T-helper 1 cell treated with Interleukin-12 subunit alpha and Interleukin-12 subunit beta and Interleukin-4 antibody, amounts not matched to agents 30 μg/mL and 1 μg/mL, for 36 hours (primary cell): ENCODE data around the gene LINS1.
"Not testable (repeated sequence)": the region's sequence is repeated elsewhere in the genome, so short reads cannot be mapped to it uniquely, and the experiment has no call there.

ENCODE experiments used
- H3K27ac Mint-ChIP-seq: one replicate; pipeline ENCODE4 v1.8.0; 2021; ENCODE audit warnings: mild to moderate bottlenecking, mixed read lengths
- H3K27me3 Mint-ChIP-seq: one replicate; pipeline ENCODE4 v1.8.0; 2021; ENCODE audit warnings: low read depth, mixed read lengths
- H3K36me3 Mint-ChIP-seq: one replicate; pipeline ENCODE4 v1.8.0; 2021; ENCODE audit warnings: low read depth, mixed read lengths
- H3K4me1 Mint-ChIP-seq: one replicate; pipeline ENCODE4 v1.8.0; 2021; ENCODE audit warnings: low read depth, mixed read lengths
- H3K4me3 Mint-ChIP-seq: one replicate; pipeline ENCODE4 v1.8.0; 2021; ENCODE audit warnings: mild to moderate bottlenecking, moderate library complexity, mixed read lengths
- H3K9me3 Mint-ChIP-seq: one replicate; pipeline ENCODE4 v1.8.0; 2021; ENCODE audit warnings: mixed read lengths

Gene LINS1

GRCh38 chr15:100591835-100592234 lies 10.1 kb downstream of the LINS1 start:
- H3K4me1 Mint-ChIP-seq, result peaks cover 44% of the 10 kb centered on the region
- no peaks in the 10 kb centered on the region for H3K27me3 Mint-ChIP-seq
- peaks cover 40% of the 10 kb centered on the region for H3K9me3 Mint-ChIP-seq
- H3K4me3 Mint-ChIP-seq, result no peak overlapping the region
- peak overlapping the region; percentile 31 for H3K27ac Mint-ChIP-seq
- peaks cover 55% of the 10 kb centered on the region for H3K36me3 Mint-ChIP-seq

- Mint-ChIP-seq H3K9me3 (peaks cover 42% of the 10 kb centered on the region), H3K4me1 (peaks cover 43% of the 10 kb centered on the region), H3K36me3 (peaks cover 59% of the 10 kb centered on the region)
- not testable (repeated sequence) for H3K27me3 Mint-ChIP-seq, H3K27ac Mint-ChIP-seq, H3K4me3 Mint-ChIP-seq
These were observed 10.8 kb downstream of the LINS1 start for GRCh38 chr15:100591163-100591562.

GRCh38 chr15:100588638-100589242 lies 13.2 kb downstream of the LINS1 start:
- H3K4me3 Mint-ChIP-seq, result no peak overlapping the region
- peaks cover 25% of the 10 kb centered on the region for H3K4me1 Mint-ChIP-seq
- peaks cover 70% of the 10 kb centered on the region for H3K36me3 Mint-ChIP-seq
- no peak overlapping the region for H3K27ac Mint-ChIP-seq
- no peaks in the 10 kb centered on the region for H3K27me3 Mint-ChIP-seq
- H3K9me3 Mint-ChIP-seq, result peaks cover 54% of the 10 kb centered on the region

- Mint-ChIP-seq H3K4me3 (peak overlapping the region; percentile 14), H3K36me3 (peaks cover 76% of the 10 kb centered on the region), H3K27ac (peak overlapping the region; percentile 82), H3K4me1 (peaks cover 36% of the 10 kb centered on the region), H3K9me3 (peaks cover 20% of the 10 kb centered on the region), H3K27me3 (no peaks in the 10 kb centered on the region)
These were observed 21.6 kb downstream of the LINS1 start for GRCh38 chr15:100580414-100580813.

- peak overlapping the region; percentile 16 for H3K4me3 Mint-ChIP-seq
- no peaks in the 10 kb centered on the region for H3K27me3 Mint-ChIP-seq
- H3K36me3 Mint-ChIP-seq, result peaks cover 74% of the 10 kb centered on the region
- H3K4me1 Mint-ChIP-seq, result peaks cover 55% of the 10 kb centered on the region
- no peak overlapping the region for H3K27ac Mint-ChIP-seq
- H3K9me3 Mint-ChIP-seq, result no peaks in the 10 kb centered on the region
These were observed 28.5 kb downstream of the LINS1 start for GRCh38 chr15:100573526-100573925.

- Mint-ChIP-seq H3K27me3 (no peaks in the 10 kb centered on the region), H3K4me3 (peak overlapping the region; percentile 78), H3K4me1 (peaks cover 55% of the 10 kb centered on the region), H3K36me3 (peaks cover 66% of the 10 kb centered on the region), H3K9me3 (no peaks in the 10 kb centered on the region), H3K27ac (peak overlapping the region; percentile 79)
These were observed 29.5 kb downstream of the LINS1 start for GRCh38 chr15:100572362-100572983.

- H3K9me3 Mint-ChIP-seq, result no peaks in the 10 kb centered on the region
- H3K27ac Mint-ChIP-seq, result peak overlapping the region; percentile 79
- H3K4me1 Mint-ChIP-seq, result peaks cover 51% of the 10 kb centered on the region
- H3K36me3 Mint-ChIP-seq, result peaks cover 61% of the 10 kb centered on the region
- no peaks in the 10 kb centered on the region for H3K27me3 Mint-ChIP-seq
- peak overlapping the region; percentile 78 for H3K4me3 Mint-ChIP-seq
These were observed 30.3 kb downstream of the LINS1 start for GRCh38 chr15:100571592-100572167.

GRCh38 chr15:100570735-100571313 lies 31.2 kb downstream of the LINS1 start:
- peak overlapping the region; percentile 79 for H3K27ac Mint-ChIP-seq

GRCh38 chr15:100570275-100570674 lies 31.7 kb downstream of the LINS1 start:
- no peaks in the 10 kb centered on the region for H3K27me3 Mint-ChIP-seq
- H3K36me3 Mint-ChIP-seq, result peaks cover 52% of the 10 kb centered on the region
- H3K4me3 Mint-ChIP-seq, result peak overlapping the region; percentile 78
- H3K9me3 Mint-ChIP-seq, result no peaks in the 10 kb centered on the region
- H3K4me1 Mint-ChIP-seq, result peaks cover 37% of the 10 kb centered on the region
- peak overlapping the region; percentile 79 for H3K27ac Mint-ChIP-seq

More at GRCh38 chr15:100570735-100571313, 31.2 kb downstream of the LINS1 start:
- no peaks in the 10 kb centered on the region for H3K9me3 Mint-ChIP-seq
- peaks cover 43% of the 10 kb centered on the region for H3K4me1 Mint-ChIP-seq
- peak overlapping the region; percentile 78 for H3K4me3 Mint-ChIP-seq
- H3K36me3 Mint-ChIP-seq, result peaks cover 55% of the 10 kb centered on the region
- H3K27me3 Mint-ChIP-seq, result no peaks in the 10 kb centered on the region

- Mint-ChIP-seq H3K27ac (peak overlapping the region; percentile 53), H3K36me3 (peaks cover 51% of the 10 kb centered on the region), H3K4me3 (no peak overlapping the region), H3K27me3 (no peaks in the 10 kb centered on the region), H3K4me1 (peaks cover 35% of the 10 kb centered on the region), H3K9me3 (no peaks in the 10 kb centered on the region)
These were observed 32.6 kb downstream of the LINS1 start for GRCh38 chr15:100569391-100569790.

GRCh38 chr15:100566850-100567628 lies 34.9 kb downstream of the LINS1 start:
- Mint-ChIP-seq H3K27me3 (no peaks in the 10 kb centered on the region), H3K4me3 (no peak overlapping the region), H3K4me1 (peaks cover 27% of the 10 kb centered on the region), H3K27ac (no peak overlapping the region), H3K9me3 (no peaks in the 10 kb centered on the region), H3K36me3 (peaks cover 57% of the 10 kb centered on the region)

GRCh38 chr15:100565591-100565990 lies 36.4 kb downstream of the LINS1 start:
- no peaks in the 10 kb centered on the region for H3K27me3 Mint-ChIP-seq
- peak overlapping the region; percentile 2 for H3K27ac Mint-ChIP-seq
- peaks cover 14% of the 10 kb centered on the region for H3K4me1 Mint-ChIP-seq
- no peak overlapping the region for H3K4me3 Mint-ChIP-seq
- H3K36me3 Mint-ChIP-seq, result peaks cover 54% of the 10 kb centered on the region
- no peaks in the 10 kb centered on the region for H3K9me3 Mint-ChIP-seq

- Mint-ChIP-seq H3K36me3 (peaks cover 54% of the 10 kb centered on the region), H3K4me1 (peaks cover 2% of the 10 kb centered on the region), H3K9me3 (no peaks in the 10 kb centered on the region), H3K27me3 (no peaks in the 10 kb centered on the region), H3K27ac (no peak overlapping the region), H3K4me3 (no peak overlapping the region)
These were observed 41.7 kb downstream of the LINS1 start for GRCh38 chr15:100560323-100560722.

GRCh38 chr15:100559330-100559729 lies 42.7 kb downstream of the LINS1 start:
- H3K4me1 Mint-ChIP-seq, result no peaks in the 10 kb centered on the region

More at GRCh38 chr15:100559330-100559729, 42.7 kb downstream of the LINS1 start:
- no peaks in the 10 kb centered on the region for H3K9me3 Mint-ChIP-seq
- no peak overlapping the region for H3K27ac Mint-ChIP-seq
- no peaks in the 10 kb centered on the region for H3K27me3 Mint-ChIP-seq
- H3K4me3 Mint-ChIP-seq, result no peak overlapping the region
- peaks cover 58% of the 10 kb centered on the region for H3K36me3 Mint-ChIP-seq
